Measurements from ENCODE around the gene ZNF664.

The ZNF664 gene

DNA sequence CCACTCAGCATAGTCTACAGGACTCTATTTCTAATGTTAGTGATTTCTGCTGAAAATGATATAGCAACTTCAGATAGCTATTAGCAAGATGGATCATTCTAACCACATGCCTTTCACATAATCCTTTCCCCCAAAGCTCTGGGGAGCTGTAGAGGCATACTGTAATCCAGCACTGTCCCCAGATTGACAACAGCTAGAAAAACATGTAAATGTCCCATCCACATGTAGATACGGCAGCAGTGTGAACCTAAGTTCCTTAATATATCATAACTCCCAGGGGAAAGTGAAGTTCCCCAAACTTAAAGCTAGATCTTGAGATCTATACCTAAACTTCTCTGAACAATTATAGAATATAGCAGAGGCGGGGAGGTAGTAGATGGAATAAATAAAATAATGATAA lies 14.0 kb downstream of the ZNF664 start:
- Histone ChIP-seq H3K18ac (ENCODE audit: low read length) (no peak overlapping the region), H3K36me3 (ENCODE audit: control insufficient read depth in 1 of 2, insufficient read depth in 2 of 2, low read length in 2 of 2) (peaks cover 8 to 24% of the 10 kb centered on the region in 2 experiments), H4K91ac (ENCODE audit: low read depth, low read length) (no peak overlapping the region), H2AFZ (ENCODE audit: insufficient read depth, low read length, poor library complexity) (no peak overlapping the region), H3K9me3 (ENCODE audit: insufficient read depth, low read depth, low read length) (no peaks in the 10 kb centered on the region), H3K27me3 (ENCODE audit: insufficient read depth, low read length) (no peaks in the 10 kb centered on the region), H2AK5ac (ENCODE audit: low read length) (no peak overlapping the region), H3K27ac (ENCODE audit: low read depth, low read length) (no peak overlapping the region), H3K4me3 (ENCODE audit: low read depth, low read length) (no peak overlapping the region), H2BK120ac (ENCODE audit: insufficient read depth, low read length, poor library complexity) (no peak overlapping the region), H3K14ac (ENCODE audit: low read length) (no peak overlapping the region), H2BK12ac (ENCODE audit: low read length) (no peak overlapping the region), H3K79me1 (ENCODE audit: low read length) (no peaks in the 10 kb centered on the region), H3K4ac (ENCODE audit: low read depth, low read length) (no peak overlapping the region), H2BK5ac (ENCODE audit: low read depth, low read length, poor library complexity) (no peak overlapping the region), H3K79me2 (ENCODE audit: control insufficient read depth, insufficient read depth, low read length, poor library complexity) (peaks cover 2% of the 10 kb centered on the region), H3K23ac (ENCODE audit: low read length) (no peak overlapping the region), H3K4me1 (ENCODE audit: control insufficient read depth in 1 of 2, insufficient read depth in 2 of 2, low read length in 2 of 2) (peaks cover 0 to 4% of the 10 kb centered on the region in 2 experiments), H3K9ac (ENCODE audit: low read length) (no peak overlapping the region), H3K4me2 (ENCODE audit: low read length) (no peak overlapping the region), H4K8ac (ENCODE audit: low read depth, low read length) (no peak overlapping the region), H4K12ac (ENCODE audit: low read depth, low read length) (no peak overlapping the region)
- WGBS (ENCODE audit: extremely low coverage, insufficient coverage, insufficient read length), result no CpG with 5 or more reads among the region's 2 CpGs
- no peak for DNase-seq

DNA sequence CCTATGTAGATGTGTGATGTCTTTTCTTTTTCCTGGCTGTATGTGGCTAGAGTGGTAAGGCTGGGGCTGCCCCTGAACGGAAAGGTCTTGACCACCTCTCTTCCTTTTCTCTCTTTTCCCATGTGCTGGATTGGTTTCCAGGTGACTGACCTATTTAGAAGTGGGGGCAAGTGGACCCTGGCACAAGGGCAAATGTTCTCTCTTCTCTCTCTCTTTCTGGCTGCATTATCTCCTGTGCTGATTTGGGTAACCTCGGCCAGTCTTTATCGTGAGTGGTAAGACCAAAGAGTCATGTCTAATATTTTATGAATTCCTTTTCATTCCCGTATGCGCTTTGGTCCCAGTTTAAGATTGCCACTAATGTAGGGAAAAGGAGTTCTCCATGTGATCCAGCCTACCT lies 16.2 kb downstream of the ZNF664 start:
- no peak overlapping the region for H2AK5ac ChIP-seq (ENCODE audit: low read length)
- no peak overlapping the region for H3K4me3 ChIP-seq (ENCODE audit: low read depth, low read length)
- no CpG with 5 or more reads among the region's 5 CpGs for WGBS (ENCODE audit: extremely low coverage, insufficient coverage, insufficient read length)

DNA sequence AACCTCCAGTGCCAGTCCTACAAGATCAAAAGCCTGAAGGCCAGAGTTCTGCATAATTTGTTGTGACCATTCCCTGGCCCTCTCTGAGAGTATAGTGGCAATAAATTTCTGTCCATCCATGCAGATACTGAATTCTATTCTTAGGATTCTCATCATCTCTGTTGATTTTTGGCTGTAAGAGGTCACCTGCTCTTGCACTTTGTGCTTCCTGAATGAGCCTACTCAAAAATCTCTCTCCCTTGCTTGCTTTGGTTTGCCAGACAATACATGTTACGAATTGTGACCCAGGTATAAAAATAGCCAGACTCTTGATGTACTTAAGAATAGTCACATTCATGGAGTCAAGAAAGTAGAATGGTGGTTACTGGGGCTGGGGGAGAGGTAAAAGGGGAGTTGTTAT lies 16.7 kb downstream of the ZNF664 start:
- Histone ChIP-seq H3K36me3 (ENCODE audit: control insufficient read depth in 1 of 2, insufficient read depth in 2 of 2, low read length in 2 of 2) (peaks cover 8 to 23% of the 10 kb centered on the region in 2 experiments), H2BK120ac (ENCODE audit: insufficient read depth, low read length, poor library complexity) (no peak overlapping the region), H3K79me1 (ENCODE audit: low read length) (no peaks in the 10 kb centered on the region), H4K8ac (ENCODE audit: low read depth, low read length) (no peak overlapping the region), H3K4ac (ENCODE audit: low read depth, low read length) (no peak overlapping the region), H3K4me1 (ENCODE audit: control insufficient read depth in 1 of 2, insufficient read depth in 2 of 2, low read length in 2 of 2) (peaks cover 0 to 4% of the 10 kb centered on the region in 2 experiments), H3K9ac (ENCODE audit: low read length) (no peak overlapping the region), H3K18ac (ENCODE audit: low read length) (no peak overlapping the region), H3K4me3 (ENCODE audit: low read depth, low read length) (no peak overlapping the region), H2AK5ac (ENCODE audit: low read length) (no peak overlapping the region), H3K27me3 (ENCODE audit: insufficient read depth, low read length) (no peaks in the 10 kb centered on the region), H2BK12ac (ENCODE audit: low read length) (no peak overlapping the region), H4K91ac (ENCODE audit: low read depth, low read length) (no peak overlapping the region), H2AFZ (ENCODE audit: insufficient read depth, low read length, poor library complexity) (no peak overlapping the region), H3K4me2 (ENCODE audit: low read length) (no peak overlapping the region), H3K23ac (ENCODE audit: low read length) (no peak overlapping the region), H3K14ac (ENCODE audit: low read length) (no peak overlapping the region), H3K79me2 (ENCODE audit: control insufficient read depth, insufficient read depth, low read length, poor library complexity) (peaks cover under 1% of the 10 kb centered on the region), H2BK5ac (ENCODE audit: low read depth, low read length, poor library complexity) (no peak overlapping the region), H3K27ac (ENCODE audit: low read depth, low read length) (no peak overlapping the region), H4K12ac (ENCODE audit: low read depth, low read length) (no peak overlapping the region), H3K9me3 (ENCODE audit: insufficient read depth, low read depth, low read length) (no peaks in the 10 kb centered on the region)
- DNase-seq, result no peak
- WGBS (ENCODE audit: extremely low coverage, insufficient coverage, insufficient read length), result no CpG with 5 or more reads among the region's 1 CpG

More for the DNA sequence above, 16.2 kb downstream of the ZNF664 start:
- Histone ChIP-seq H4K91ac (ENCODE audit: low read depth, low read length) (no peak overlapping the region), H3K4me2 (ENCODE audit: low read length) (no peak overlapping the region), H3K79me1 (ENCODE audit: low read length) (no peaks in the 10 kb centered on the region), H3K4me1 (ENCODE audit: control insufficient read depth in 1 of 2, insufficient read depth in 2 of 2, low read length in 2 of 2) (peaks cover 0 to 4% of the 10 kb centered on the region in 2 experiments), H4K12ac (ENCODE audit: low read depth, low read length) (no peak overlapping the region), H3K14ac (ENCODE audit: low read length) (no peak overlapping the region), H3K4ac (ENCODE audit: low read depth, low read length) (no peak overlapping the region), H2BK12ac (ENCODE audit: low read length) (no peak overlapping the region), H3K79me2 (ENCODE audit: control insufficient read depth, insufficient read depth, low read length, poor library complexity) (peaks cover 2% of the 10 kb centered on the region), H3K18ac (ENCODE audit: low read length) (no peak overlapping the region), H3K27me3 (ENCODE audit: insufficient read depth, low read length) (no peaks in the 10 kb centered on the region), H3K9me3 (ENCODE audit: insufficient read depth, low read depth, low read length) (no peaks in the 10 kb centered on the region), H2BK120ac (ENCODE audit: insufficient read depth, low read length, poor library complexity) (no peak overlapping the region), H3K27ac (ENCODE audit: low read depth, low read length) (no peak overlapping the region), H3K36me3 (ENCODE audit: control insufficient read depth in 1 of 2, insufficient read depth in 2 of 2, low read length in 2 of 2) (peaks cover 8 to 24% of the 10 kb centered on the region in 2 experiments), H3K23ac (ENCODE audit: low read length) (no peak overlapping the region), H4K8ac (ENCODE audit: low read depth, low read length) (no peak overlapping the region), H3K9ac (ENCODE audit: low read length) (no peak overlapping the region), H2BK5ac (ENCODE audit: low read depth, low read length, poor library complexity) (no peak overlapping the region), H2AFZ (ENCODE audit: insufficient read depth, low read length, poor library complexity) (no peak overlapping the region)
- no peak for DNase-seq

DNA sequence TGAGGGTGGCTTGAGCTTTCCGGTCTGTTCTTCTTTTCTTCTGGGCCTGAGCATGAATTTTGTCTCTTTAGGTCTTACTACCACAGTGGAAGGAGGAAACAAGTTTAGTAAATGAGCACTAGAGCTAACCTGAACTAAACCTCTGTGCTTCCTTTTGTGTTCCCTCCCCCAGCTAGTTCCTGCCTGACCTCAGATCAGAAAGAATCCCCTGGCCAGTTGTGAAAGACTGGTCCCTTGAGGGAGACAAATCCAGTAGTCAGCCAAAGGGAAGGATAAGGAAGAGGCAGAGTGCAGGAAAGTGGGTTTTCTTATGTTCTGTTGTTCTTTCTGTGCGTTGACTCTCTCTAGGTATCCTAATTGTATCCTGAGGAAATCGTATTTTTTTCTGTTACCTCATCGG lies 17.5 kb downstream of the ZNF664 start:
- Histone ChIP-seq H3K27ac (ENCODE audit: low read depth, low read length) (no peak overlapping the region), H4K91ac (ENCODE audit: low read depth, low read length) (no peak overlapping the region), H2BK5ac (ENCODE audit: low read depth, low read length, poor library complexity) (no peak overlapping the region), H3K4ac (ENCODE audit: low read depth, low read length) (no peak overlapping the region), H3K9me3 (ENCODE audit: insufficient read depth, low read depth, low read length) (no peaks in the 10 kb centered on the region), H3K23ac (ENCODE audit: low read length) (no peak overlapping the region), H4K12ac (ENCODE audit: low read depth, low read length) (no peak overlapping the region), H3K4me1 (ENCODE audit: control insufficient read depth in 1 of 2, insufficient read depth in 2 of 2, low read length in 2 of 2) (peaks cover 0 to 4% of the 10 kb centered on the region in 2 experiments), H2AFZ (ENCODE audit: insufficient read depth, low read length, poor library complexity) (no peak overlapping the region), H3K18ac (ENCODE audit: low read length) (no peak overlapping the region), H3K4me3 (ENCODE audit: low read depth, low read length) (no peak overlapping the region), H3K79me1 (ENCODE audit: low read length) (no peaks in the 10 kb centered on the region), H3K27me3 (ENCODE audit: insufficient read depth, low read length) (no peaks in the 10 kb centered on the region), H3K79me2 (ENCODE audit: control insufficient read depth, insufficient read depth, low read length, poor library complexity) (no peaks in the 10 kb centered on the region), H2BK12ac (ENCODE audit: low read length) (no peak overlapping the region), H2AK5ac (ENCODE audit: low read length) (no peak overlapping the region), H3K9ac (ENCODE audit: low read length) (no peak overlapping the region), H2BK120ac (ENCODE audit: insufficient read depth, low read length, poor library complexity) (no peak overlapping the region), H4K8ac (ENCODE audit: low read depth, low read length) (no peak overlapping the region), H3K4me2 (ENCODE audit: low read length) (no peak overlapping the region), H3K36me3 (ENCODE audit: control insufficient read depth in 1 of 2, insufficient read depth in 2 of 2, low read length in 2 of 2) (peaks cover 7 to 22% of the 10 kb centered on the region in 2 experiments), H3K14ac (ENCODE audit: low read length) (no peak overlapping the region)
- no CpG with 5 or more reads among the region's 4 CpGs for WGBS (ENCODE audit: extremely low coverage, insufficient coverage, insufficient read length)
- DNase-seq, result no peak
